GM18499 (cell line): ENCODE results near the gene UBL7.

ENCODE experiments used
- ATAC-seq: cut with Tn5 transposase; IDR thresholded peaks from one replicate; pipeline ENCODE4 v1.9.1; 2021; ENCODE audit warnings: moderate number of reproducible peaks; ENCODE audit not compliant: insufficient read depth, unreplicated experiment

The UBL7 gene

GRCh38 chr15:74442604-74443003, 18.4 kb downstream of the UBL7 start:
- ATAC-seq: no peak

- no peak for ATAC-seq
These were observed 18.9 kb downstream of the UBL7 start for GRCh38 chr15:74442063-74442462.

- ATAC-seq: no peak
These were observed 19.6 kb downstream of the UBL7 start for GRCh38 chr15:74441248-74441941.

GRCh38 chr15:74438721-74439316, 22.1 kb downstream of the UBL7 start:
- no peak for ATAC-seq

- ATAC-seq: no peak
These were observed 22.8 kb downstream of the UBL7 start for GRCh38 chr15:74438206-74438605.

GRCh38 chr15:74434263-74435136, 26.5 kb downstream of the UBL7 start:
- no peak for ATAC-seq

- ATAC-seq: no peak
These were observed 27.2 kb downstream of the UBL7 start, which contains the start of gene SEMA7A for GRCh38 chr15:74433592-74434262. Gene SEMA7A, minus strand, starts transcription at chr15:74433958. Its CDS starts 40 bp downstream, at chr15:74433918.

GRCh38 chr15:74432968-74433591, 27.9 kb downstream of the UBL7 start:
- ATAC-seq: no peak

GRCh38 chr15:74432271-74432967, 28.5 kb downstream of the UBL7 start:
- no peak for ATAC-seq

- no peak for ATAC-seq
These were observed 29.3 kb downstream of the UBL7 start for GRCh38 chr15:74431645-74432044.

GRCh38 chr15:74431116-74431515, 29.8 kb downstream of the UBL7 start:
- ATAC-seq: no peak

- ATAC-seq: no peak
These were observed 30.4 kb downstream of the UBL7 start for GRCh38 chr15:74430510-74430951.

GRCh38 chr15:74429781-74430400, 31.1 kb downstream of the UBL7 start:
- ATAC-seq: no peak

- no peak for ATAC-seq
These were observed 31.8 kb downstream of the UBL7 start for GRCh38 chr15:74428970-74429780.

GRCh38 chr15:74428442-74428787, 32.5 kb downstream of the UBL7 start:
- ATAC-seq: no peak

GRCh38 chr15:74427607-74428441, 33.1 kb downstream of the UBL7 start:
- ATAC-seq: no peak
